Panc1 (cell line): Measurements from ENCODE around the gene ITGB1. TPM values are rescaled to one million over a fixed set of nuclear protein-coding genes. Genes with fewer than 3 reads are reported as not detected.

ENCODE experiments used
- ATAC-seq: fragments of 200-7000 bp; cut with Tn5 transposase; 2 replicates; pipeline ENCODE4 v1.9.1; 2020; ENCODE audit warnings: mild to moderate bottlenecking, moderate library complexity
- BruUV-seq: library from RNA; stranded (reverse); fragments of 400-500 nt; replicated peaks from 2 replicates; lab custom pipeline; 2021; lab: Mats Ljungman, UMichigan
- CTCF ChIA-PET: fragments of 300-600 bp; sonication (Branson Sonifier 250); formaldehyde crosslinking; loops from one replicate; lab custom pipeline; 2022; ENCODE audit warnings: antibody characterized with exemption; lab: Charles Lee
- POLR2A ChIA-PET: fragments of 300-600 bp; sonication (Branson Sonifier 250); formaldehyde crosslinking; loops from one replicate; lab custom pipeline; 2022; ENCODE audit warnings: antibody characterized with exemption; lab: Charles Lee
- DNase-seq: peaks from one replicate; pipeline ENCODE4 v3.0.0-alpha.2; 2010; ENCODE audit warnings: low read depth, low spot score
- H3K27ac ChIP-seq: 2 replicates; pipeline ENCODE4 v1.5.1; 2011; ENCODE audit warnings: mild to moderate bottlenecking, low read length, inconsistent platforms
- H3K27me3 ChIP-seq: fragments of 200-500 bp; sonication (Bioruptor generic); 2 replicates; pipeline ENCODE4 v1.6.0; 2014; ENCODE audit warnings: low read length, inconsistent platforms; ENCODE audit not compliant: control insufficient read depth, insufficient read depth
- H3K36me3 ChIP-seq: fragments of 200-500 bp; sonication (Bioruptor generic); 2 replicates; pipeline ENCODE4 v1.5.1; 2014; ENCODE audit warnings: inconsistent platforms, mild to moderate bottlenecking, low read length, moderate library complexity; ENCODE audit not compliant: control insufficient read depth, insufficient read depth
- H3K4me1 ChIP-seq: 2 replicates; pipeline ENCODE4 v1.5.1; 2011; ENCODE audit warnings: inconsistent platforms, mild to moderate bottlenecking, low read length, moderate library complexity; ENCODE audit not compliant: control insufficient read depth, insufficient read depth
- H3K4me3 ChIP-seq, 2 experiments: 2 replicates each; pipeline ENCODE4 v1.5.1; 2011 to 2012; ENCODE audit warnings: low read depth in 2 of 2, low read length in 2 of 2, mild to moderate bottlenecking in 2 of 2, inconsistent platforms in 1 of 2, moderate library complexity in 1 of 2
- H3K9me3 ChIP-seq: fragments of 200-500 bp; sonication (Bioruptor generic); 2 replicates; pipeline ENCODE4 v1.5.1; 2014; ENCODE audit warnings: low read depth, mild to moderate bottlenecking, inconsistent platforms, low read length, moderate library complexity; ENCODE audit not compliant: control insufficient read depth, insufficient read depth
- POLR2AphosphoS5 ChIP-seq: IDR thresholded peaks from 2 replicates; pipeline ENCODE4 v1.6.1; 2012; ENCODE audit warnings: mild to moderate bottlenecking, low read depth, low read length, moderate library complexity
- SIN3A ChIP-seq: IDR thresholded peaks from 2 replicates; pipeline ENCODE4 v1.6.1; 2012; ENCODE audit warnings: low read depth, mild to moderate bottlenecking, low read length, moderate library complexity, borderline replicate concordance; ENCODE audit not compliant: insufficient read depth
- TCF7L2 ChIP-seq: IDR thresholded peaks from 2 replicates; pipeline ENCODE4 v1.6.1; 2011; ENCODE audit warnings: mild to moderate bottlenecking, low read depth, low read length, inconsistent platforms
- in situ Hi-C: cut with HindIII; loops from 2 replicates; pipeline ENCODE4 v1.10.0; 2016; ENCODE audit warnings: low sequenced_read_pairs, low pct_unique_long_range_greater_than_20kb
- intact Hi-C: fragments of 100-400 bp; cut with micrococcal nuclease; formaldehyde crosslinking; loops from one replicate; pipeline ENCODE4 v1.10.0; 2022; ENCODE audit not compliant: unreplicated experiment
- total RNA-seq: library from RNA; stranded (reverse); gene quantifications from one replicate; pipeline ENCODE4 v1.2.1, GENCODE V29; 2021; ENCODE audit not compliant: unreplicated experiment
- TF ChIP-seq, protein P1 (sequence below): fragments of 450-650 bp; IDR thresholded peaks from 2 replicates; pipeline ENCODE4 v1.5.1; 2017; ENCODE audit warnings: mild to moderate bottlenecking
- TF ChIP-seq, protein P2 (sequence below), 2 experiments: IDR thresholded peaks; 2 replicates each; pipeline ENCODE4 v1.6.1; 2011 to 2012; ENCODE audit warnings: low read depth in 2 of 2, control low read depth in 1 of 2, low read length in 1 of 2, mild to moderate bottlenecking in 1 of 2, moderate library complexity in 1 of 2; ENCODE audit not compliant: insufficient read depth in 1 of 2

ITGB1 gene
- total RNA-seq, 1 experiment from 2014 or later = 803 TPM

DNA sequence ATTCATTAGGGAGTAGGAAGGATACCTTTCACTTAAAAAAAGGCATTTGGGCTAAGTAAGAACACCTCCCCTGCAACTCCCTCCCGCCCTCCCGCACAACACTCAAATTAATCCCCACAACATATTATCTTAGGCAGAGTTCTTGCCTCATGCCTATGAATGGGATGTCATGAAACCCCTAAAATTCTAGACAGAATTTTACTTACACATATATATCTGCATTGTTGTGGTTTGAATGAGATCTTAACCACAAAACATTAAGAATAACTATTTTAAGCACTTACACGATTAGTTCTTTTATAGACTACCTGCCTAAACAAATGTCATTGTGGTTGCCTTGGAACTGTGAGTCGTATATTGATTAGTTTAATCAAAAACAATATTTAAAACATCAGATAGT lies 4.5 kb upstream of the ITGB1 start:
- Histone ChIP-seq H3K4me3 (no peak overlapping the region), H3K27ac (peak overlapping the region; percentile 100), H3K9me3 (no peaks in the 10 kb centered on the region; the same call in 1 of the 2 replicates), H3K27me3 (no peaks in the 10 kb centered on the region), H3K4me1 (peaks cover 34% of the 10 kb centered on the region), H3K36me3 (no peaks in the 10 kb centered on the region)
- no TSS peak for BruUV-seq
- POLR2A ChIA-PET = no interaction called here
- TF ChIP-seq, protein P1, sequence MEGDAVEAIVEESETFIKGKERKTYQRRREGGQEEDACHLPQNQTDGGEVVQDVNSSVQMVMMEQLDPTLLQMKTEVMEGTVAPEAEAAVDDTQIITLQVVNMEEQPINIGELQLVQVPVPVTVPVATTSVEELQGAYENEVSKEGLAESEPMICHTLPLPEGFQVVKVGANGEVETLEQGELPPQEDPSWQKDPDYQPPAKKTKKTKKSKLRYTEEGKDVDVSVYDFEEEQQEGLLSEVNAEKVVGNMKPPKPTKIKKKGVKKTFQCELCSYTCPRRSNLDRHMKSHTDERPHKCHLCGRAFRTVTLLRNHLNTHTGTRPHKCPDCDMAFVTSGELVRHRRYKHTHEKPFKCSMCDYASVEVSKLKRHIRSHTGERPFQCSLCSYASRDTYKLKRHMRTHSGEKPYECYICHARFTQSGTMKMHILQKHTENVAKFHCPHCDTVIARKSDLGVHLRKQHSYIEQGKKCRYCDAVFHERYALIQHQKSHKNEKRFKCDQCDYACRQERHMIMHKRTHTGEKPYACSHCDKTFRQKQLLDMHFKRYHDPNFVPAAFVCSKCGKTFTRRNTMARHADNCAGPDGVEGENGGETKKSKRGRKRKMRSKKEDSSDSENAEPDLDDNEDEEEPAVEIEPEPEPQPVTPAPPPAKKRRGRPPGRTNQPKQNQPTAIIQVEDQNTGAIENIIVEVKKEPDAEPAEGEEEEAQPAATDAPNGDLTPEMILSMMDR = no peak
- no peak for TF ChIP-seq TCF7L2
- TF ChIP-seq POLR2AphosphoS5 = no peak
- TF ChIP-seq SIN3A = no peak
- intact Hi-C loops (loop anchor here (5.0 kb wide), 1 partner anchor 45 kb away; no protein-coding TSS in a partner anchor), in situ Hi-C loops (no loop called here)
- DNase-seq = no peak
- no peak for ATAC-seq
- CTCF ChIA-PET = no interaction called here

DNA sequence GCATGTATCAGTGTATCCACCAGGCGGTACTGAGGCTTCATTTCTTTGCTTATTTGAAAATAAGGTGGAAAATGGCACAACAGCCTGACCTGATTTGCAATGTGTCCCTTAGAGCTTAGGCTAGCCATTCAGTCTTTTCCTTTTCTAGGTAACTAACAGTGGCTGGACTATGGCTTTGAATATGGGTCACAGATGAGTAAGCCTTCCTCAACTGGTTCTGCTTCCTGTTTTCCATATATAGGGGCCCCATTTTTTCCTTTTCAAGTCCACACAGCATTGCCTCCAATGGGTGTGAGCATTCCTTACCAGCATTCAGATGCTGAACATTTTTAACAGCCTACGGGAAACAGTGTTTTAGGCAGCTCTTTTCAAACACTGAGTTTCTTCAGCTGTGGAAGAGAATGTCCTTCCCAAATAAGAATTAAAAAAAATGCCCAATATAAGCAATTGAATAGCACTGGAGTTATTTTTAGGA lies 3.9 kb upstream of the ITGB1 start:
- intact Hi-C loops = loop anchor here (5.0 kb wide), 1 partner anchor 45 kb away; no protein-coding TSS in a partner anchor
- TF ChIP-seq SIN3A (no peak), POLR2AphosphoS5 (no peak)
- TF ChIP-seq, protein P1 = peak; percentile 23
- TF ChIP-seq, protein P2, sequence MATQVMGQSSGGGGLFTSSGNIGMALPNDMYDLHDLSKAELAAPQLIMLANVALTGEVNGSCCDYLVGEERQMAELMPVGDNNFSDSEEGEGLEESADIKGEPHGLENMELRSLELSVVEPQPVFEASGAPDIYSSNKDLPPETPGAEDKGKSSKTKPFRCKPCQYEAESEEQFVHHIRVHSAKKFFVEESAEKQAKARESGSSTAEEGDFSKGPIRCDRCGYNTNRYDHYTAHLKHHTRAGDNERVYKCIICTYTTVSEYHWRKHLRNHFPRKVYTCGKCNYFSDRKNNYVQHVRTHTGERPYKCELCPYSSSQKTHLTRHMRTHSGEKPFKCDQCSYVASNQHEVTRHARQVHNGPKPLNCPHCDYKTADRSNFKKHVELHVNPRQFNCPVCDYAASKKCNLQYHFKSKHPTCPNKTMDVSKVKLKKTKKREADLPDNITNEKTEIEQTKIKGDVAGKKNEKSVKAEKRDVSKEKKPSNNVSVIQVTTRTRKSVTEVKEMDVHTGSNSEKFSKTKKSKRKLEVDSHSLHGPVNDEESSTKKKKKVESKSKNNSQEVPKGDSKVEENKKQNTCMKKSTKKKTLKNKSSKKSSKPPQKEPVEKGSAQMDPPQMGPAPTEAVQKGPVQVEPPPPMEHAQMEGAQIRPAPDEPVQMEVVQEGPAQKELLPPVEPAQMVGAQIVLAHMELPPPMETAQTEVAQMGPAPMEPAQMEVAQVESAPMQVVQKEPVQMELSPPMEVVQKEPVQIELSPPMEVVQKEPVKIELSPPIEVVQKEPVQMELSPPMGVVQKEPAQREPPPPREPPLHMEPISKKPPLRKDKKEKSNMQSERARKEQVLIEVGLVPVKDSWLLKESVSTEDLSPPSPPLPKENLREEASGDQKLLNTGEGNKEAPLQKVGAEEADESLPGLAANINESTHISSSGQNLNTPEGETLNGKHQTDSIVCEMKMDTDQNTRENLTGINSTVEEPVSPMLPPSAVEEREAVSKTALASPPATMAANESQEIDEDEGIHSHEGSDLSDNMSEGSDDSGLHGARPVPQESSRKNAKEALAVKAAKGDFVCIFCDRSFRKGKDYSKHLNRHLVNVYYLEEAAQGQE (IDR thresholded peaks at IDR 0.05; ENCODE audit: insufficient read depth in 1 of 2, low read depth in 2 of 2, low read length in 1 of 2) = no peak
- H3K36me3 ChIP-seq = peaks cover under 1% of the 10 kb centered on the region; the same call in 1 of the 2 replicates
- DNase-seq (no peak), ATAC-seq (peak; percentile 23)
- H3K4me1 ChIP-seq = peaks cover 34% of the 10 kb centered on the region
- H3K27me3 ChIP-seq = no peaks in the 10 kb centered on the region
- ChIA-PET POLR2A (no interaction called here), CTCF (interaction anchor here (0.5 to 0.8 kb wide), 2 partner anchors 17 to 49 kb away, joined by 3 to 4 read pairs; no protein-coding TSS in a partner anchor)
- no TSS peak for BruUV-seq
- H3K27ac ChIP-seq = peak overlapping the region; percentile 100
- in situ Hi-C loops = no loop called here
- H3K4me3 ChIP-seq = 0 out of 4 replicates have a peak overlapping the region, but pooled peaks of 1 of the 2 experiments have one; percentile 4
- H3K9me3 ChIP-seq = no peaks in the 10 kb centered on the region; the same call in 1 of the 2 replicates
